Measurements from ENCODE around the gene ANP32D.
"Not testable (repeated sequence)": the region's sequence is repeated elsewhere in the genome, so short reads cannot be mapped to it uniquely, and the experiment has no call there.

The ANP32D gene

GRCh38 chr12:48508987-48509386 lies 36.6 kb downstream of the ANP32D start:
- Histone ChIP-seq H3K36me3 (ENCODE audit: insufficient read depth, low read depth, low read length) (no peaks in the 10 kb centered on the region), H3K27ac (ENCODE audit: low read length) (no peak overlapping the region), H3K4me3 (ENCODE audit: low read length) (no peak overlapping the region), H3K9ac (ENCODE audit: low read depth, low read length) (no peak overlapping the region), H3K9me3 (ENCODE audit: insufficient read depth, low read depth, low read length) (peaks cover 3% of the 10 kb centered on the region; the same call in 1 of the 2 replicates), H3K27me3 (ENCODE audit: insufficient read depth, low read length) (no peaks in the 10 kb centered on the region), H3K4me1 (ENCODE audit: insufficient read depth, low read length) (no peaks in the 10 kb centered on the region)

- Histone ChIP-seq H3K9me3 (ENCODE audit: insufficient read depth, low read depth, low read length) (no peaks in the 10 kb centered on the region; the same call in 1 of the 2 replicates), H3K27me3 (ENCODE audit: insufficient read depth, low read length) (no peaks in the 10 kb centered on the region)
Measured at GRCh38 chr12:48510111-48510510, 37.8 kb downstream of the ANP32D start.

GRCh38 chr12:48512855-48513254 lies 40.5 kb downstream of the ANP32D start:
- Histone ChIP-seq H3K9ac (ENCODE audit: low read depth, low read length) (no peak overlapping the region), H3K27ac (ENCODE audit: low read length) (no peak overlapping the region), H3K4me1 (ENCODE audit: insufficient read depth, low read length) (no peaks in the 10 kb centered on the region), H3K36me3 (ENCODE audit: insufficient read depth, low read depth, low read length) (no peaks in the 10 kb centered on the region), H3K4me3 (ENCODE audit: low read length) (no peak overlapping the region), H3K9me3 (ENCODE audit: insufficient read depth, low read depth, low read length) (no peaks in the 10 kb centered on the region; the same call in 1 of the 2 replicates), H3K27me3 (ENCODE audit: insufficient read depth, low read length) (no peaks in the 10 kb centered on the region)

More at GRCh38 chr12:48510111-48510510, 37.8 kb downstream of the ANP32D start:
- Histone ChIP-seq H3K4me3 (ENCODE audit: low read length) (no peak overlapping the region), H3K4me1 (ENCODE audit: insufficient read depth, low read length) (no peaks in the 10 kb centered on the region), H3K9ac (ENCODE audit: low read depth, low read length) (no peak overlapping the region), H3K36me3 (ENCODE audit: insufficient read depth, low read depth, low read length) (no peaks in the 10 kb centered on the region), H3K27ac (ENCODE audit: low read length) (no peak overlapping the region)

- no peaks in the 10 kb centered on the region for H3K27me3 ChIP-seq (ENCODE audit: insufficient read depth, low read length)
- no peaks in the 10 kb centered on the region for H3K36me3 ChIP-seq (ENCODE audit: insufficient read depth, low read depth, low read length)
- H3K9me3 ChIP-seq (ENCODE audit: insufficient read depth, low read depth, low read length): no peaks in the 10 kb centered on the region; the same call in none of the 2 replicates
- H3K27ac ChIP-seq (ENCODE audit: low read length): no peak overlapping the region
- H3K4me3 ChIP-seq (ENCODE audit: low read length): no peak overlapping the region
- H3K9ac ChIP-seq (ENCODE audit: low read depth, low read length): no peak overlapping the region
- no peaks in the 10 kb centered on the region for H3K4me1 ChIP-seq (ENCODE audit: insufficient read depth, low read length)
Measured at GRCh38 chr12:48514728-48515127, 42.4 kb downstream of the ANP32D start.

- H3K36me3 ChIP-seq (ENCODE audit: insufficient read depth, low read depth, low read length); H3K4me1 ChIP-seq (ENCODE audit: insufficient read depth, low read length); H3K9ac ChIP-seq (ENCODE audit: low read depth, low read length); H3K27ac ChIP-seq (ENCODE audit: low read length); H3K9me3 ChIP-seq (ENCODE audit: insufficient read depth, low read depth, low read length); H3K4me3 ChIP-seq (ENCODE audit: low read length); H3K27me3 ChIP-seq (ENCODE audit: insufficient read depth, low read length): not testable (repeated sequence)
Measured at GRCh38 chr12:48520381-48520780, 48.0 kb downstream of the ANP32D start.

Data from iPS-20b (cell line).